Caco-2 (cell line): ENCODE results near the gene NOP14. TPM values are rescaled to one million over a fixed set of nuclear protein-coding genes. Genes with fewer than 3 reads are reported as not detected.

Source experiments
- BruUV-seq: library from RNA; stranded (reverse); fragments of 400-500 nt; replicated peaks from 2 replicates; lab custom pipeline; 2021; lab: Mats Ljungman, UMichigan
- CTCF ChIA-PET: fragments of 300-600 bp; sonication (Branson Sonifier 250); formaldehyde crosslinking; loops from one replicate; lab custom pipeline; 2022; ENCODE audit warnings: antibody characterized with exemption; lab: Charles Lee
- POLR2A ChIA-PET: fragments of 300-600 bp; sonication (Branson Sonifier 250); formaldehyde crosslinking; loops from one replicate; lab custom pipeline; 2022; ENCODE audit warnings: antibody characterized with exemption; lab: Charles Lee
- DNase-seq, 2 experiments: peaks; one replicate each; pipeline versions ENCODE4 v3.0.0 to v3.0.0-alpha.2; 2020 to 2022
- H3K27me3 ChIP-seq: replicated peaks from 2 replicates; pipeline ENCODE4 v1.6.0; 2011; ENCODE audit warnings: low read length; ENCODE audit not compliant: control insufficient read depth, insufficient read depth
- H3K36me3 ChIP-seq: 2 replicates; pipeline ENCODE4 v1.5.1; 2011; ENCODE audit warnings: low read length; ENCODE audit not compliant: control insufficient read depth, insufficient read depth
- H3K4me1 ChIP-seq: fragments of 250-450 bp; sonication (Bioruptor Pico); 2 replicates; pipeline ENCODE4 v1.5.1; 2020; ENCODE audit warnings: mild to moderate bottlenecking
- H3K4me3 ChIP-seq: 2 replicates; pipeline ENCODE4 v1.5.1; 2011; ENCODE audit warnings: low read depth, mild to moderate bottlenecking, control low read depth, low read length
- H3K9me3 ChIP-seq: fragments of 250-450 bp; sonication (Bioruptor Pico); 2 replicates; pipeline ENCODE4 v1.5.1; 2020; ENCODE audit warnings: mild to moderate bottlenecking, moderate library complexity
- H3K27ac Mint-ChIP-seq: one replicate; pipeline ENCODE4 v1.8.0; 2022; ENCODE audit warnings: mixed read lengths; ENCODE audit not compliant: unreplicated experiment
- H3K27me3 Mint-ChIP-seq: one replicate; pipeline ENCODE4 v1.8.0; 2022; ENCODE audit warnings: mixed read lengths; ENCODE audit not compliant: insufficient read depth, unreplicated experiment
- H3K36me3 Mint-ChIP-seq: one replicate; pipeline ENCODE4 v1.8.0; 2022; ENCODE audit warnings: mild to moderate bottlenecking, mixed read lengths; ENCODE audit not compliant: insufficient read depth, unreplicated experiment
- H3K4me1 Mint-ChIP-seq: one replicate; pipeline ENCODE4 v1.8.0; 2022; ENCODE audit warnings: low read depth, mixed read lengths; ENCODE audit not compliant: unreplicated experiment
- H3K4me3 Mint-ChIP-seq: one replicate; pipeline ENCODE4 v1.8.0; 2022; ENCODE audit warnings: mild to moderate bottlenecking, moderate library complexity, mixed read lengths; ENCODE audit not compliant: unreplicated experiment
- H3K9me3 Mint-ChIP-seq: one replicate; pipeline ENCODE4 v1.8.0; 2022; ENCODE audit warnings: mixed read lengths; ENCODE audit not compliant: unreplicated experiment
- CTCF ChIP-seq, 2 experiments: fragments of 200-600 bp in 1 of 2; IDR thresholded peaks; 1 replicate in 1 of 2; 2 replicates in 1 of 2; pipeline versions ENCODE4 v1.5.1 to v1.8.0; 2011 to 2022; ENCODE audit warnings: antibody characterized with exemption in 1 of 2, control low read depth in 1 of 2, inconsistent platforms in 1 of 2, low read depth in 1 of 2, low read length in 1 of 2, mild to moderate bottlenecking in 1 of 2, moderate library complexity in 1 of 2; ENCODE audit not compliant: insufficient read depth in 1 of 2, severe bottlenecking in 1 of 2, unreplicated experiment in 1 of 2
- intact Hi-C: fragments of 100-400 bp; cut with micrococcal nuclease; formaldehyde crosslinking; loops from one replicate; pipeline ENCODE4 v1.10.0; 2022; ENCODE audit not compliant: unreplicated experiment
- total RNA-seq: library from RNA; stranded (reverse); gene quantifications from 2 replicates; pipeline ENCODE4 v1.2.3, GENCODE V29; 2022

Gene NOP14
- total RNA-seq, 1 experiment from 2014 or later, result 55.2 TPM

- TF ChIP-seq CTCF (IDR thresholded peaks at IDR 0.05; ENCODE audit: insufficient read depth in 1 of 2, low read depth in 1 of 2, low read length in 1 of 2, severe bottlenecking in 1 of 2, unreplicated experiment in 1 of 2), result no peak
- Mint-ChIP-seq H3K36me3 (peaks cover 52% of the 10 kb centered on the region), H3K4me1 (peaks cover 12% of the 10 kb centered on the region), H3K27ac (no peak overlapping the region), H3K9me3 (no peaks in the 10 kb centered on the region), H3K4me3 (no peak overlapping the region), H3K27me3 (no peaks in the 10 kb centered on the region)
- CTCF ChIA-PET, result no interaction called here
- no peaks in the 10 kb centered on the region for H3K9me3 ChIP-seq
- no peaks in the 10 kb centered on the region for H3K4me1 ChIP-seq
- DNase-seq, result no peak
- no peak overlapping the region for H3K4me3 ChIP-seq
- no peaks in the 10 kb centered on the region for H3K27me3 ChIP-seq
- intact Hi-C loops, result no loop called here
- POLR2A ChIA-PET, result no interaction called here
- H3K36me3 ChIP-seq, result no peaks in the 10 kb centered on the region
- BruUV-seq, result no TSS peak
Measured at GRCh38 chr4:2888886-2889285, 74.3 kb downstream of the NOP14 start.

Other genes starting within 250 kb of the NOP14 start
- gene TNIP2, start 207.1 kb downstream of the NOP14 start, total RNA-seq, result 35.8 and 36.3 TPM in 2 replicates
- 44.4 and 48.5 TPM in 2 replicates for gene SH3BP2, start 170.3 kb downstream of the NOP14 start, total RNA-seq
- 222 and 242 TPM in 2 replicates for gene ADD1, start 119.6 kb downstream of the NOP14 start, total RNA-seq
- gene GRK4, start 165 bp upstream of the NOP14 start, total RNA-seq, result 6.8 and 7.1 TPM in 2 replicates
- gene HTT-AS, start 111.1 kb upstream of the NOP14 start, total RNA-seq, result not detected in 2 replicates
- gene HTT, start 111.3 kb upstream of the NOP14 start, total RNA-seq, result 57.5 and 63.3 TPM in 2 replicates